H1 (cell line): ENCODE results near the gene SLC9C2. TPM values are rescaled to one million over a fixed set of nuclear protein-coding genes. Genes with fewer than 3 reads are reported as not detected.
A peak's percentile ranks its signal among the peaks of the same experiment; 100 is the strongest.

ENCODE experiments used
- CTCF ChIA-PET: fragments of 300-600 bp; sonication (Branson Sonifier 250); formaldehyde crosslinking; loops from one replicate; lab custom pipeline; 2021; ENCODE audit not compliant: partially characterized antibody; lab: Charles Lee
- POLR2A ChIA-PET: fragments of 300-600 bp; sonication (Branson Sonifier 250); formaldehyde crosslinking; loops from one replicate; lab custom pipeline; 2021; ENCODE audit warnings: inconsistent platforms; ENCODE audit not compliant: partially characterized antibody; lab: Charles Lee
- DNase-seq, 2 experiments: peaks; one replicate each; pipeline versions ENCODE4 v3.0.0 to v3.0.0-alpha.2; 2010 to 2022; ENCODE audit warnings: low spot score in 2 of 2, low read depth in 1 of 2, mixed read lengths in 1 of 2
- FAIRE-seq: peaks from 2 replicates; lab custom pipeline; 2011; peaks lifted over from hg19 to GRCh38; lab: Jason Lieb, UNC
- H2AFZ ChIP-seq: 2 replicates; pipeline ENCODE4 v1.8.1; 2012; ENCODE audit warnings: low read length, inconsistent platforms
- H2AK5ac ChIP-seq: 2 replicates; pipeline ENCODE4 v1.6.1; 2013; ENCODE audit warnings: low read depth, low read length
- H2BK120ac ChIP-seq: replicated peaks from 2 replicates; pipeline ENCODE3; 2013; ENCODE audit warnings: low read depth, low read length, inconsistent platforms
- H2BK12ac ChIP-seq: 2 replicates; pipeline ENCODE4 v1.6.1; 2013; ENCODE audit warnings: low read depth, low read length
- H2BK15ac ChIP-seq: 2 replicates; pipeline ENCODE4 v1.6.1; 2013; ENCODE audit warnings: low read length
- H2BK20ac ChIP-seq: 2 replicates; pipeline ENCODE4 v1.6.1; 2013; ENCODE audit warnings: low read length
- H2BK5ac ChIP-seq: 2 replicates; pipeline ENCODE4 v1.6.1; 2013; ENCODE audit warnings: low read depth, low read length
- H3K14ac ChIP-seq: 2 replicates; pipeline ENCODE4 v1.6.1; 2013; ENCODE audit warnings: inconsistent platforms; ENCODE audit not compliant: insufficient read length
- H3K18ac ChIP-seq: 2 replicates; pipeline ENCODE4 v1.6.1; 2013; ENCODE audit warnings: low read length; ENCODE audit errors: extremely low read depth
- H3K23ac ChIP-seq: 2 replicates; pipeline ENCODE4 v1.6.1; 2013; ENCODE audit warnings: inconsistent platforms; ENCODE audit not compliant: insufficient read length
- H3K23me2 ChIP-seq: 2 replicates; pipeline ENCODE4 v1.6.1; 2013; ENCODE audit warnings: low read depth, low read length
- H3K27ac ChIP-seq: 2 replicates; pipeline ENCODE4 v1.6.1; 2011; ENCODE audit warnings: low read depth, low read length, inconsistent platforms
- H3K27me3 ChIP-seq, 4 experiments: replicated peaks in 1 of 4; 1 replicate in 1 of 4; 2 replicates in 3 of 4; pipeline versions ENCODE4 v1.6.1 to v1.8.1; 2011 to 2013; ENCODE audit warnings: low read length in 3 of 4, mild to moderate bottlenecking in 3 of 4, inconsistent platforms in 2 of 4, mixed read lengths in 2 of 4, moderate library complexity in 1 of 4; ENCODE audit not compliant: control insufficient read depth in 3 of 4, insufficient read depth in 3 of 4; ENCODE audit errors: extremely low read depth in 1 of 4
- H3K36me3 ChIP-seq, 4 experiments: 2 replicates each; pipeline versions ENCODE4 v1.6.1 to v1.8.1; 2011 to 2013; ENCODE audit warnings: mild to moderate bottlenecking in 4 of 4, low read length in 3 of 4, moderate library complexity in 2 of 4, control low read depth in 1 of 4, inconsistent platforms in 1 of 4; ENCODE audit not compliant: insufficient read depth in 4 of 4, control insufficient read depth in 2 of 4
- H3K4ac ChIP-seq: replicated peaks from 2 replicates; pipeline ENCODE3; 2013; ENCODE audit warnings: low read length, low read depth, mixed read lengths, inconsistent platforms; ENCODE audit not compliant: insufficient read length
- H3K4me1 ChIP-seq, 4 experiments: replicated peaks in 1 of 4; 1 replicate in 1 of 4; 2 replicates in 3 of 4; pipeline versions ENCODE4 v1.6.1 to v1.8.1; 2011 to 2013; ENCODE audit warnings: low read length in 3 of 4, inconsistent platforms in 2 of 4, mixed read lengths in 1 of 4; ENCODE audit not compliant: insufficient read depth in 4 of 4, control insufficient read depth in 3 of 4
- H3K4me2 ChIP-seq, 2 experiments: 2 replicates each; pipeline versions ENCODE4 v1.6.1 to v1.8.1; 2011 to 2013; ENCODE audit warnings: low read depth in 2 of 2, low read length in 2 of 2, control low read depth in 1 of 2, inconsistent platforms in 1 of 2, mild to moderate bottlenecking in 1 of 2; ENCODE audit not compliant: insufficient read depth in 1 of 2
- H3K4me3 ChIP-seq, 4 experiments: fragments of 200-600, 300-600 bp in 1 of 4; sonication (generic), shearing (Covaris generic), sonication (Bioruptor Twin) in 1 of 4; 2 replicates each; pipeline versions ENCODE4 v1.5.1 to v1.8.1; 2011 to 2016; ENCODE audit warnings: low read length in 4 of 4, low read depth in 3 of 4, control low read depth in 2 of 4, inconsistent platforms in 2 of 4, mild to moderate bottlenecking in 2 of 4, mixed read lengths in 1 of 4, moderate library complexity in 1 of 4; ENCODE audit not compliant: insufficient read depth in 2 of 4; ENCODE audit errors: extremely low read depth in 1 of 4
- H3K56ac ChIP-seq: replicated peaks from 2 replicates; pipeline ENCODE3; 2013; ENCODE audit warnings: low read depth, mild to moderate bottlenecking, mixed read lengths, low read length, inconsistent platforms; ENCODE audit not compliant: insufficient read length
- H3K79me1 ChIP-seq: 2 replicates; pipeline ENCODE4 v1.6.1; 2013; ENCODE audit warnings: low read depth, low read length, control low read depth
- H3K79me2 ChIP-seq, 2 experiments: 2 replicates each; pipeline versions ENCODE4 v1.6.1 to v1.8.1; 2012 to 2013; ENCODE audit warnings: low read length in 2 of 2, mild to moderate bottlenecking in 2 of 2, inconsistent platforms in 1 of 2; ENCODE audit not compliant: insufficient read depth in 2 of 2, control insufficient read depth in 1 of 2
- H3K9ac ChIP-seq, 4 experiments: replicated peaks in 1 of 4; 1 replicate in 1 of 4; 2 replicates in 3 of 4; pipeline versions ENCODE4 v1.6.1 to v1.8.1; 2011 to 2013; ENCODE audit warnings: low read depth in 3 of 4, low read length in 3 of 4, control low read depth in 2 of 4, mild to moderate bottlenecking in 2 of 4, moderate library complexity in 2 of 4, inconsistent platforms in 1 of 4; ENCODE audit errors: extremely low read depth in 1 of 4
- H3K9me3 ChIP-seq, 2 experiments: 2 replicates each; pipeline versions ENCODE4 v1.6.1 to v1.8.1; 2012 to 2013; ENCODE audit warnings: mild to moderate bottlenecking in 2 of 2, moderate library complexity in 2 of 2, control low read depth in 1 of 2, inconsistent platforms in 1 of 2, low read depth in 1 of 2, low read length in 1 of 2, mixed read lengths in 1 of 2; ENCODE audit not compliant: insufficient read depth in 2 of 2
- H4K20me1 ChIP-seq, 2 experiments: replicated peaks in 1 of 2; 2 replicates each; pipeline versions ENCODE3 to v1.8.1; 2011 to 2013; ENCODE audit warnings: inconsistent platforms in 2 of 2, low read length in 2 of 2, mild to moderate bottlenecking in 1 of 2; ENCODE audit not compliant: insufficient read depth in 2 of 2, control insufficient read depth in 1 of 2
- H4K5ac ChIP-seq: 2 replicates; pipeline ENCODE4 v1.6.1; 2013; ENCODE audit warnings: low read length, low read depth, mixed read lengths, inconsistent platforms; ENCODE audit not compliant: insufficient read length
- H4K8ac ChIP-seq: 2 replicates; pipeline ENCODE4 v1.8.0; 2013; ENCODE audit warnings: mild to moderate bottlenecking, moderate library complexity, low read length, inconsistent platforms; ENCODE audit not compliant: insufficient read depth; ENCODE audit errors: extremely low read depth
- H4K91ac ChIP-seq: replicated peaks from 2 replicates; pipeline ENCODE3; 2013; ENCODE audit warnings: low read length, mixed read lengths, inconsistent platforms; ENCODE audit not compliant: insufficient read length
- CHD2 ChIP-seq: IDR thresholded peaks from 2 replicates; pipeline ENCODE4 v1.6.1; 2012; ENCODE audit warnings: low read length, improper control_type of control experiment
- RAD21 ChIP-seq, 2 experiments: IDR thresholded peaks in 1 of 2; conservative IDR thresholded peaks in 1 of 2; 2 replicates each; pipeline ENCODE4 v1.6.1; 2011; ENCODE audit warnings: low read depth in 2 of 2, low read length in 2 of 2, improper control_type of control experiment in 1 of 2, inconsistent platforms in 1 of 2, mild to moderate bottlenecking in 1 of 2, moderate library complexity in 1 of 2
- WGBS, 2 experiments: shearing (Covaris generic) in 1 of 2; methylation state at CpG; one replicate each; pipeline versions ENCODE4 v1.1.6 to v1.1.7; 2013 to 2015; ENCODE audit warnings: low lambda C conversion rate in 2 of 2, mixed read lengths in 2 of 2, inconsistent platforms in 1 of 2, low coverage in 1 of 2, missing lambda C conversion rate in 1 of 2; ENCODE audit not compliant: insufficient replicate concordance in 2 of 2, insufficient coverage in 1 of 2, insufficient read length in 1 of 2; ENCODE audit errors: extremely low coverage in 1 of 2, missing lambda C conversion rate in 1 of 2; 5-methylcytosine and 5-hydroxymethylcytosine counted together
- polyA plus RNA-seq, 7 experiments: library from polyadenylated mRNA; depleted of rRNA in 3 of 7; stranded (reverse) in 5 of 7; unstranded in 2 of 7; fragments of >200 nt in 5 of 7; fragments of 200-250 nt in 2 of 7; gene quantifications; 1 replicate in 5 of 7; 2 replicates in 1 of 7; 4 replicates in 1 of 7; pipeline versions ENCODE4 v1.2.1 to v1.2.3, GENCODE V29; 2011 to 2013; ENCODE audit warnings: missing spikeins in 2 of 7, mixed read lengths in 2 of 7
- total RNA-seq: library from RNA; stranded (reverse); fragmentation: NEBNext Ultra II Directional; extraction: Animal tissue kit (Norgen Biotek cat#: 25700); gene quantifications from 2 replicates; pipeline ENCODE4 v1.2.1, GENCODE V29; 2021
- TF ChIP-seq, protein P1 (sequence below), 3 experiments: IDR thresholded peaks; 1 replicate in 2 of 3; 2 replicates in 1 of 3; pipeline versions ENCODE4 v1.5.1 to v1.6.1; 2011; ENCODE audit warnings: low read length in 3 of 3, mild to moderate bottlenecking in 3 of 3, inconsistent platforms in 2 of 3, low read depth in 1 of 3, moderate library complexity in 1 of 3; ENCODE audit not compliant: insufficient read depth in 1 of 3; ENCODE audit errors: control extremely low read depth in 1 of 3

Gene SLC9C2
- total and polyA plus RNA-seq, 2 of the 8 experiments (the other 6 are each of a cell fraction or from before 2014, with no cell fraction given) = not detected

GRCh38 chr1:173562813-173563212 is 40.1 kb downstream of the SLC9C2 start:
- DNase-seq = no peak
- H3K14ac ChIP-seq = no peak overlapping the region
- H3K9me3 ChIP-seq = no peaks in the 10 kb centered on the region
- H3K36me3 ChIP-seq = no peaks in the 10 kb centered on the region
- H2AFZ ChIP-seq = no peak overlapping the region
- no peaks in the 10 kb centered on the region for H3K23me2 ChIP-seq
- H2AK5ac ChIP-seq = no peak overlapping the region
- TF ChIP-seq, protein P1, sequence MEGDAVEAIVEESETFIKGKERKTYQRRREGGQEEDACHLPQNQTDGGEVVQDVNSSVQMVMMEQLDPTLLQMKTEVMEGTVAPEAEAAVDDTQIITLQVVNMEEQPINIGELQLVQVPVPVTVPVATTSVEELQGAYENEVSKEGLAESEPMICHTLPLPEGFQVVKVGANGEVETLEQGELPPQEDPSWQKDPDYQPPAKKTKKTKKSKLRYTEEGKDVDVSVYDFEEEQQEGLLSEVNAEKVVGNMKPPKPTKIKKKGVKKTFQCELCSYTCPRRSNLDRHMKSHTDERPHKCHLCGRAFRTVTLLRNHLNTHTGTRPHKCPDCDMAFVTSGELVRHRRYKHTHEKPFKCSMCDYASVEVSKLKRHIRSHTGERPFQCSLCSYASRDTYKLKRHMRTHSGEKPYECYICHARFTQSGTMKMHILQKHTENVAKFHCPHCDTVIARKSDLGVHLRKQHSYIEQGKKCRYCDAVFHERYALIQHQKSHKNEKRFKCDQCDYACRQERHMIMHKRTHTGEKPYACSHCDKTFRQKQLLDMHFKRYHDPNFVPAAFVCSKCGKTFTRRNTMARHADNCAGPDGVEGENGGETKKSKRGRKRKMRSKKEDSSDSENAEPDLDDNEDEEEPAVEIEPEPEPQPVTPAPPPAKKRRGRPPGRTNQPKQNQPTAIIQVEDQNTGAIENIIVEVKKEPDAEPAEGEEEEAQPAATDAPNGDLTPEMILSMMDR (IDR thresholded peaks at IDR 0.05; ENCODE audit: control extremely low read depth in 1 of 3, insufficient read depth in 1 of 3, low read depth in 1 of 3, low read length in 3 of 3) = peak in 2 of 3 experiments; percentile 36 to 56; a peak in 2 of 4 replicates
- TF ChIP-seq RAD21 (IDR thresholded peaks at IDR 0.05 in 1 of 2, conservative IDR thresholded peaks at IDR 0.05 in 1 of 2; ENCODE audit: low read depth in 2 of 2, low read length in 2 of 2) (peak; percentile 29 to 31; a peak in 1 of 4 replicates), CHD2 (no peak)
- TF ChIP-seq, all 59 proteins: peak for 2
- Histone ChIP-seq H2BK15ac (no peak overlapping the region), H3K79me2 (no peaks in the 10 kb centered on the region), H3K56ac (no peak overlapping the region), H2BK12ac (no peak overlapping the region), H3K18ac (no peak overlapping the region; the same call in 1 of the 2 replicates), H3K23ac (no peak overlapping the region), H4K5ac (no peak overlapping the region), H3K27ac (no peak overlapping the region), H2BK20ac (no peak overlapping the region), H4K20me1 (no peaks in the 10 kb centered on the region), H3K9ac (no peak overlapping the region), H3K4me3 (no peak overlapping the region), H2BK5ac (no peak overlapping the region), H4K91ac (no peak overlapping the region), H3K27me3 (no peaks in the 10 kb centered on the region), H3K4me1 (no peaks in the 10 kb centered on the region), H3K79me1 (no peaks in the 10 kb centered on the region), H2BK120ac (no peak overlapping the region), H4K8ac (no peak overlapping the region), H3K4me2 (no peak overlapping the region), H3K4ac (no peak overlapping the region)
- CTCF ChIA-PET = interaction anchor here (0.8 to 1.0 kb wide), 2 partner anchors 29 to 131 kb away, joined by 3 read pairs; no protein-coding TSS in a partner anchor
- POLR2A ChIA-PET = no interaction called here
- FAIRE-seq = no peak
- WGBS, 2 experiments = 82% methylated on average over 6 of the region's 6 CpGs; no CpG with 5 or more reads in 1 of the 2 experiments
